ENCODE measurements around the gene MATK.

The MATK gene

GRCh38 chr19:3776479-3777040, 9.6 kb downstream of the MATK start:
- DNase-seq (ENCODE audit: insufficient read length, low spot score) (no peak), FAIRE-seq (no peak)
- no peak for TF ChIP-seq POLR2A (IDR thresholded peaks at IDR 0.05; ENCODE audit: low read depth, low read length)

- no peak for TF ChIP-seq POLR2A (IDR thresholded peaks at IDR 0.05; ENCODE audit: low read depth, low read length)
- FAIRE-seq: no peak
Measured at GRCh38 chr19:3775831-3776230, 10.3 kb downstream of the MATK start.

GRCh38 chr19:3775374-3775711, 10.8 kb downstream of the MATK start:
- no peak for TF ChIP-seq POLR2A (IDR thresholded peaks at IDR 0.05; ENCODE audit: low read depth, low read length)
- DNase-seq (ENCODE audit: insufficient read length, low spot score) (no peak), FAIRE-seq (no peak)

More at GRCh38 chr19:3775831-3776230, 10.3 kb downstream of the MATK start:
- no peak for DNase-seq (ENCODE audit: insufficient read length, low spot score)

DNA sequence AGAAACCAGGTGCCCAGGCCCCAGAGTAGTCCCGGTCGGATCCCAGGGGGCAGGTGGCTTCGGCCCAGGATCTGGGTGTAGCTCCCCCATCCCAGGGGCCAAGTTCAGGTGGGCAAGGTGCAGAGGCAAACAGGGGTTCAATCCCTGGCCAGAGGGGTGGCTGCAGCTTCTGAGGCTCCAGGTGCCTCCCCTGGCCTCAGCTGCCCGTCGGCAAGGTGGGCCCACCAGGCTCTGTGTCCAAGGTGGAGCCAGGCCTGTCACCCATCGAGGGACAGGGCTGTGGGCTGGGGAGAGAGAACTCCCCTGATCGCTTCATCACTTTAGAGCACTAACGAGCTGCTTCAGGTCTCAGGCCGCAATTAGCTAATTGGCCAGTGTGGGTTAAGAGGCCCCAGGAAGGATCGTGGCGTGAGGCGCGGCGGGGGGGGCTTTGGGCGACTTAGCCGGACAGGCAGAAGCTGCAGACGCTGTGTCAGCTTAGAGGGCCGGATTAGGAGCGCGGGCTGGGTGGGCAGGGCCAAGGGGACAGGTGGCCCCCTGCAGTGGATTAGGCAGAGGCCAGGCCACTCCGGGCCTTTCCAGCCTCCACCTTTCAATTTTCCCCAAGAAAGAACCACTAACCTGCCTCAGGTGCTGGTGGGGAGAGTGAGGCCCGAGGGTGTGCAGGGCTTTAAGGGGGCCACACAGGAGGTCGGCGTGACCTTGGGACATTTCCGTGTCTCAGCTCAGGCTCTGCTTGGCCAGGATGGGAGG, 11.4 kb downstream of the MATK start:
- no peak for FAIRE-seq
- DNase-seq (ENCODE audit: insufficient read length, low spot score): no peak
- TF ChIP-seq POLR2A (IDR thresholded peaks at IDR 0.05; ENCODE audit: low read depth, low read length): no peak

DNA sequence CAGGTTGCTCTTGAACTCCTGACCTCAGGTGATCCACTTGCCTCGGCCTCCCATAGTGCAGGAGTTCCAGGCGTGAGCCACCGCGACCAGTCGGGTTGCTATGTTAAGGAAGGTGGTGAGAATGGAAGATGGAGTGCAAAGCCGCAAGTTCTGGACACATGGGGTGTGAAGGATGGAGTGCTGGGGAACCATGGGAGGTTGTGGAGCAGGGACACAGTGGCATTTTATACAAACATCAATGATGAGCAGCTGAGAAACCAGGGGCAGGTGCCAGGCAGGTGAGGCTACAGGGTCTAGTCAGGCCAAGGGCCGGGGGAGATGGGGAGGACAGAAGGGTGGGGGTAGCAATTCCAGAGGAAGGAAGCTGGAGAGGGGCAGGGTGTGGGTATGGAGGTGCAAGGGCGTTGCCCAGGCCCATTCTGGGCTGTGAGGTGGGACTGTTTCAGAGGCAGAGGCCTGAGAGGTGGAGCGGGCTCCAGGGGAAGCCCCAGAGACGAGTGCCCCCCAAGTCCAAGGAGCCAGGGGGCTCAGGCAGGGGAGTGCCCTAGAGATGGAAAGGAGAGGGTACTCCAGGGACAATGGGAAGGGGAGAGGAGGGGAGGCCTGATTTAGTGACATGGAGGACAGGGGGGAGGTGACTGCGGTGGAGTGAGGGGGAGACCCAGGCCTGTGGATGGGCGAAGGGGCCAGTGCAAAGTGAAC, 12.2 kb downstream of the MATK start:
- no peak for FAIRE-seq
- TF ChIP-seq POLR2A (IDR thresholded peaks at IDR 0.05; ENCODE audit: low read depth, low read length): no peak
- no peak for DNase-seq (ENCODE audit: insufficient read length, low spot score)

- FAIRE-seq: no peak
- no peak for DNase-seq (ENCODE audit: insufficient read length, low spot score)
- TF ChIP-seq POLR2A (IDR thresholded peaks at IDR 0.05; ENCODE audit: low read depth, low read length): no peak
Measured at GRCh38 chr19:3771906-3772455, 14.2 kb downstream of the MATK start, which contains the start of gene RAX2. RAX2 (minus strand) TSS chr19:3772228; CDS start chr19:3771742, 486 bp downstream.

GRCh38 chr19:3771000-3771905, 14.9 kb downstream of the MATK start:
- DNase-seq (ENCODE audit: insufficient read length, low spot score) (no peak), FAIRE-seq (no peak)
- TF ChIP-seq POLR2A (IDR thresholded peaks at IDR 0.05; ENCODE audit: low read depth, low read length): no peak

DNA sequence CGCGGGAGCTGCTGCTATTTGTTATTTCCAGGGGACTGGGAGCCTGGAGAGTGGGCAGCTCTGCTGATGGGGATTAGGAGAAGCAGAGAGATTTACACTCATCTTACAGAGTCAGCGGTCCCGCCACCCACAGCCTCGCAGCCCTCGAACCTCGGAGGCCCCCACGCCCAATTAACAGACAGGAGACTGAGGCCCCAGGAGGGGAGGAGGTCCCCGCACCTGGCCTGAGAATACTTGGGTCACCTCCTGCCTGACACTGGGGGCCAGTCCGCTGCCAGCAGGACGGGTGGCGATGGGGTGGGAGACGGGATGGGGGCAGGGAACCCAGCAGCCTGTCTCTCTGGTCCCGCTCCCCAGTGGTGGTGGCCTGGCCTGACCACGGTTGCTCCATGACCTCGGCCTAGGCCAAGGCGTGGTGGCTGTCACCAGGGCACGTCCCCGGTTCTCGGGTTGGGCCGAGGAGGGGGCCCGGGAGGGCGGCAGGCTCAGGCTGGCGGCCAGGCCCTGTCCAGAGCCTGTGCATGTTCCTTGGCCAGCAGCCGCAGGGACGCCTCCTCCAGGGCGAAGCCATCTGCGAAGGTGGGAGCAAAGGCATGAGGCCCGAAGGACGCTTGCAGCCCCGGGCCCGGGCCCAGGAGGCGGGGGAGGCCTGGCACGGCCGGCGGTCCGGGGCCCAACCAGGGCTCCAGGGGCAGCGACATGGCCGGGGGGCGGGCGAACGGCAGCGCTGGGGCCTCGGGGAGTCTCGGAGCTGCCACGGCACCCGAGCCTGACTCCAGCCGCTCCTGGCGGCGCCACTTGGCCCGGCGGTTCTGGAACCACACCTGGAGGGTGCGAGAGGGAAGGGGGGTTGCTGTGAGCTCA, 15.8 kb downstream of the MATK start:
- DNase-seq (ENCODE audit: insufficient read length, low spot score): no peak
- FAIRE-seq: no peak
- no peak for TF ChIP-seq POLR2A (IDR thresholded peaks at IDR 0.05; ENCODE audit: low read depth, low read length)

- DNase-seq (ENCODE audit: insufficient read length, low spot score) (no peak), FAIRE-seq (no peak)
- no peak for TF ChIP-seq POLR2A (IDR thresholded peaks at IDR 0.05; ENCODE audit: low read depth, low read length)
Measured at GRCh38 chr19:3769494-3769893, 16.7 kb downstream of the MATK start.

DNA sequence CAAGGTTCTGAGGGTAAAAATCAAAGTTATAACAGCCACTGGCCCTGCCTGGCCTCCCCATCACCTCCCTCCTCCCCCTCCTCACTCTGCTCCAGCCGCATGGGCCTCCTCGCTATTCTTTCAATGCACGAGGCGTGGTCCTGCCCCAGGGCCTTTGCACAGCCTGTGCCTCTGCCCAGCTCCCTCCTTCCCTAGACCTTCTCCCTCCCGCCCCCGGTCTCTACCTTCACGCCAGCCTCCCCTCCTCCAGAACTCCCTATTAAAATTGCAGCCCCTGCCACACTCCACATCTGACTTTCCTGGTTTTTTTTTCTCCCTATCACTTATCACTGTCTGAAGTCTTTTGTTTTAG, 17.5 kb downstream of the MATK start:
- DNase-seq (ENCODE audit: insufficient read length, low spot score): no peak
- FAIRE-seq: no peak
- TF ChIP-seq POLR2A (IDR thresholded peaks at IDR 0.05; ENCODE audit: low read depth, low read length): no peak

DNA sequence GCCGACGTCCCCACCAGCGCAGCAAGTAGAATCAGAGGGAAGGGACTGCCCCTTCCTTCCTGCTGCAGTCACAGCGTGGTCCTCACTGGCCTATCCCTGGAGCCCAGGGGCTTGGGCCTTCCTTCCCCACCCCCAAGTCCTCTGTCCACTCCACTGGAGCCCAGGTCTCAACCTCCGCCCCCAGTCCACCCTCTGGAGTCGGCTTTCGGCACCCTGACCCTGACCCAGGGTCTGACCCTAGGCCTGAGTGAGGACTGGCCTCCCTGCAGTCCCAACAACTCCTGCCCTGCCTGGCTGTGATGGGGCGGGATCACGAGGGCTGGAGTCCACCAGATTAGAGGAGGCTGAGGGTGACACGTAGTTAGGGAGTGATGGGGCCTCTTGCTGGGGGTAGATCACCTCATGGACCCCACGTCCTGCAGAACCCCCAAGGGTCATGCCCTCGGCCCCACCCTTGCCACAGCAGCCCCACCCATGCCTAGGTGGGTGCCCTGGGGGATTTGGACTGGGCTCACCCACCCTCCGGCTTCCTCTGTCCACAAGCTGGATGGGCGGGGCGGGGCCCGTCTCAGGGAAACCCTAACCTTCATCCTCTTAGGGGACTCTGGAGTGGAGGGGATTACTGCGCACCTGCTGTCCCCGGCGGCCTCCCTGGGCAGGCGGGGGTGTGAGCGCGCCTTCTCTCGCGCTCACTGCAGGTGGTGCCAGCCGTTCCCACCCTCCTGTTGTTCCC, 18.0 kb downstream of the MATK start:
- DNase-seq (ENCODE audit: insufficient read length, low spot score): no peak
- TF ChIP-seq POLR2A (IDR thresholded peaks at IDR 0.05; ENCODE audit: low read depth, low read length): no peak
- no peak for FAIRE-seq

GRCh38 chr19:3767050-3767449, 19.1 kb downstream of the MATK start:
- FAIRE-seq (no peak), DNase-seq (ENCODE audit: insufficient read length, low spot score) (no peak)
- TF ChIP-seq POLR2A (IDR thresholded peaks at IDR 0.05; ENCODE audit: low read depth, low read length): no peak

Data from H54 (cell line).